Sigmoid colon (tissue), 7 donors: Measurements from ENCODE around the gene SLC31A2. TPM values are rescaled to one million over a fixed set of nuclear protein-coding genes. Genes with fewer than 3 reads are reported as not detected.

Experiments
- DNase-seq: peaks from one replicate; pipeline ENCODE4 v3.0.0-alpha.2; 2019
- H3K27ac ChIP-seq, 4 donors: fragments of 200-600 bp; sonication (generic); one replicate each; pipeline ENCODE4 v1.5.1; 2016 to 2019; ENCODE audit warnings: mild to moderate bottlenecking in 1 of 4
- H3K27me3 ChIP-seq, 3 donors: fragments of 200-600 bp; sonication (generic); one replicate each; pipeline ENCODE4 v1.5.1; 2019; ENCODE audit warnings: mild to moderate bottlenecking in 1 of 3
- H3K36me3 ChIP-seq, 4 donors: fragments of 200-600 bp; sonication (generic); one replicate each; pipeline ENCODE4 v1.5.1; 2016 to 2019
- H3K4me1 ChIP-seq, 4 donors: fragments of 200-600 bp; sonication (generic); one replicate each; pipeline ENCODE4 v1.5.1; 2017 to 2019
- H3K4me3 ChIP-seq, 4 donors: fragments of 200-600 bp; sonication (generic); one replicate each; pipeline ENCODE4 v1.5.1; 2017 to 2019; ENCODE audit warnings: mild to moderate bottlenecking in 2 of 4, moderate library complexity in 1 of 4
- H3K9me3 ChIP-seq, 4 donors: fragments of 200-600 bp in 3 of 4; sonication (generic) in 3 of 4; one replicate each; pipeline versions ENCODE4 v1.5.1 to v1.6.1; 2013 to 2019
- CTCF ChIP-seq, 4 experiments: fragments of 450-650 bp in 3 of 4; fragments of 200-600 bp in 1 of 4; IDR thresholded peaks; one replicate each; pipeline ENCODE4 v1.5.1; 2016 to 2019; ENCODE audit warnings: antibody characterized with exemption in 4 of 4, mild to moderate bottlenecking in 3 of 4, moderate library complexity in 2 of 4
- EP300 ChIP-seq, 4 donors: sonication (generic); formaldehyde crosslinking; IDR thresholded peaks; one replicate each; pipeline ENCODE4 v1.6.1; 2017; ENCODE audit warnings: antibody characterized with exemption in 4 of 4
- POLR2A ChIP-seq, 2 donors: fragments of 450-650 bp; IDR thresholded peaks; one replicate each; pipeline ENCODE4 v1.6.1; 2016; ENCODE audit warnings: antibody characterized with exemption in 2 of 2, mild to moderate bottlenecking in 2 of 2, moderate library complexity in 2 of 2
- POLR2AphosphoS5 ChIP-seq, 4 donors: sonication (generic); formaldehyde crosslinking; IDR thresholded peaks; one replicate each; pipeline ENCODE4 v1.6.1; 2017; ENCODE audit warnings: antibody characterized with exemption in 4 of 4
- WGBS, 2 donors: extraction: QIAGEN DNeasy Blood & Tissue Kit; methylation state at CpG; one replicate each; pipeline ENCODE4 v1.1.7; 2013; 5-methylcytosine and 5-hydroxymethylcytosine counted together
- intact Hi-C: fragments of 100-400 bp; cut with DNase I; formaldehyde crosslinking; loops from one replicate; pipeline ENCODE4 v1.15.1; 2023
- polyA plus RNA-seq, 3 donors: library from polyadenylated mRNA; stranded (reverse); fragments of 200-250 nt; gene quantifications; one replicate each; pipeline ENCODE4 v1.2.3, GENCODE V29; 2013
- total RNA-seq, 4 donors: library from RNA; depleted of rRNA; stranded (reverse); fragments of >200 nt; gene quantifications; one replicate each; pipeline ENCODE4 v1.1.0, GENCODE V29; 2016
- donor health status: healthy with polysubstance abuse.
- donor health status: Bipolar disorder and iron deficiency.
- donor health status: healthy.

SLC31A2 gene
- total and polyA plus RNA-seq, 7 donors: 4.5 to 19.9 (median 10.8) TPM

DNA sequence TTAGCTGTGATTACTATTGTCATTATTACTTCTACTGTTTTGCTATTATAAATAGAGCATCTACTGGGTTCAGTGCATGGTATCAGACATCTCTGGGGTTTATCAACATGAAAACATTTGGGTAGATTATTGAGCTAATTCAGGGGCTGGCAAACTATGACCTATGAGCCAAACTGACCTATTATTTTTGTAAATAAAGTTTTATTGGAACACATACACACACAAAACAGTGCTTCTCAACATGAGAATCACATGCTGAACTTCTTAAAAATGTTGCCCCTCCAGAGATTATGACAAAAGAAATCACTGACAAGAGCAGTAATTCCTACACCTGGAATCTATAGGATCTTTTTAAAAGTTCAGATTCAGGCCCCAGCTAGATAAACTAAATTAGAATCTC lies 30.4 kb downstream of the SLC31A2 start:
- Histone ChIP-seq H3K4me3 (no peak overlapping the region), H3K27me3 (no peaks in the 10 kb centered on the region), H3K4me1 (no peaks in the 10 kb centered on the region), H3K9me3 (no peaks in the 10 kb centered on the region), H3K36me3 (peaks cover 28 to 100% (median 62%) of the 10 kb centered on the region in 4 donors), H3K27ac (no peak overlapping the region)
- DNase-seq: no peak
- intact Hi-C loops: no loop called here
- TF ChIP-seq POLR2A (IDR thresholded peaks at IDR 0.05) (no peak), CTCF (IDR thresholded peaks at IDR 0.05) (no peak), POLR2AphosphoS5 (IDR thresholded peaks at IDR 0.05) (no peak)

- H3K27me3 ChIP-seq: no peaks in the 10 kb centered on the region
- TF ChIP-seq CTCF (IDR thresholded peaks at IDR 0.05): no peak
- TF ChIP-seq EP300 (IDR thresholded peaks at IDR 0.05): no peak
- TF ChIP-seq POLR2AphosphoS5 (IDR thresholded peaks at IDR 0.05): no peak
- no peak for TF ChIP-seq POLR2A (IDR thresholded peaks at IDR 0.05)
- H3K36me3 ChIP-seq: peaks cover 26 to 100% (median 59%) of the 10 kb centered on the region in 4 donors
- no peak overlapping the region for H3K27ac ChIP-seq
- intact Hi-C loops: no loop called here
- DNase-seq: no peak
- no peaks in the 10 kb centered on the region for H3K4me1 ChIP-seq
- H3K9me3 ChIP-seq: no peaks in the 10 kb centered on the region
- no peak overlapping the region for H3K4me3 ChIP-seq
- 97 to 98% methylated on average over 2 of the region's 2 CpGs for WGBS, 2 donors
Observed at GRCh38 chr9:113183956-113184488, 33.2 kb downstream of the SLC31A2 start.

DNA sequence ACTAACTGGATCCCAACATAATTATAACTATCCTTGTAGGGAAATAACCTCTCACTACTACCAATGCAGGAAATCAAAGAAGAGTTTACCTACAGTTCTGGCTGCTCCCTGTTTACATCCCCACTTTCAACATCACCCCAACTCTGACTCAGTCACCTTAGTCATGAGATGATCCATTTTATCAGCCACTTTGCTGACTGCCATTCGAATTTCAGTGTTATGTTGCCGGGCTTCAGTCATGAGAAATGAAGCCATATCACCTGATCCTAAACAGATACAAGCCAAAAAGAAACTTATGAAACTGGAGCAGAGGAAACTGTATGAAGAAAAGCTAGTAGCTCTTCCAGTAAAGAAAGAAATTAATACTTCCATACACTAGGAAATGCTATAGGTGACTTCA lies 33.7 kb downstream of the SLC31A2 start:
- no peaks in the 10 kb centered on the region for H3K27me3 ChIP-seq
- WGBS, 2 donors: 93 to 94% methylated on average over 2 of the region's 2 CpGs
- H3K4me3 ChIP-seq: no peak overlapping the region
- H3K9me3 ChIP-seq: no peaks in the 10 kb centered on the region
- H3K4me1 ChIP-seq: no peaks in the 10 kb centered on the region
- intact Hi-C loops: no loop called here
- H3K27ac ChIP-seq: no peak overlapping the region
- TF ChIP-seq POLR2A (IDR thresholded peaks at IDR 0.05) (no peak), CTCF (IDR thresholded peaks at IDR 0.05) (no peak), EP300 (IDR thresholded peaks at IDR 0.05) (no peak), POLR2AphosphoS5 (IDR thresholded peaks at IDR 0.05) (no peak)
- no peak for DNase-seq
- peaks cover 26 to 99% (median 59%) of the 10 kb centered on the region in 4 donors for H3K36me3 ChIP-seq

DNA sequence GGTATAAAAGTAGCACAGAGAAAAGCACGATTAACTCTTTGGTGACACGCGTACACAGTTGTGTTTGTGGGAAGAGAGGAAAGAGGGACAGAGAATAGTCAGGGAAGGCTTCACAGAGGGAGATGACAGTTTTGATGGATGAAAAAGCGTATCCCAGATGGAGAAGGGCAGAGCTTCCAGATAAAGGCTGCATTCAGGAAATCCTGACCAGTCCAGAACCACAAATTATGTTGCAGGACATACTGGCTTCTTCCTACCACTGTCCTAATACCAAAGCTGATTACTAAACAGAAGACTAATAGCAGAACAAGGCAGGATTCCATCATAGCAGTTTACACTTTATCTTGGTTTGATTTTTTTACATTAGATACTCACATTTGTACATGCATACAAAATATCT lies 34.5 kb downstream of the SLC31A2 start:
- no peak for DNase-seq
- TF ChIP-seq CTCF (IDR thresholded peaks at IDR 0.05) (no peak), EP300 (IDR thresholded peaks at IDR 0.05) (no peak), POLR2A (IDR thresholded peaks at IDR 0.05) (no peak), POLR2AphosphoS5 (IDR thresholded peaks at IDR 0.05) (no peak)
- peaks cover 26 to 99% (median 57%) of the 10 kb centered on the region in 4 donors for H3K36me3 ChIP-seq
- H3K27me3 ChIP-seq: no peaks in the 10 kb centered on the region
- WGBS, 2 donors: 94 to 96% methylated on average over 4 of the region's 4 CpGs
- H3K9me3 ChIP-seq: no peaks in the 10 kb centered on the region
- no peak overlapping the region for H3K4me3 ChIP-seq
- H3K4me1 ChIP-seq: no peaks in the 10 kb centered on the region
- intact Hi-C loops: no loop called here
- no peak overlapping the region for H3K27ac ChIP-seq

GRCh38 chr9:113186137-113186755 lies 35.4 kb downstream of the SLC31A2 start:
- Histone ChIP-seq H3K27me3 (no peaks in the 10 kb centered on the region), H3K4me3 (no peak overlapping the region), H3K9me3 (no peaks in the 10 kb centered on the region), H3K36me3 (peaks cover 26 to 99% (median 57%) of the 10 kb centered on the region in 4 donors), H3K4me1 (no peaks in the 10 kb centered on the region), H3K27ac (no peak overlapping the region)
- intact Hi-C loops: no loop called here
- WGBS, 2 donors: 97 to 98% methylated on average over 7 of the region's 7 CpGs
- TF ChIP-seq POLR2A (IDR thresholded peaks at IDR 0.05) (no peak), CTCF (IDR thresholded peaks at IDR 0.05) (no peak), POLR2AphosphoS5 (IDR thresholded peaks at IDR 0.05) (no peak), EP300 (IDR thresholded peaks at IDR 0.05) (no peak)
- no peak for DNase-seq
